Endothelial cell of umbilical vein (primary cell): ENCODE results near the gene CYTH1. TPM values are rescaled to one million over a fixed set of nuclear protein-coding genes. Genes with fewer than 3 reads are reported as not detected.
A peak's percentile ranks its signal among the peaks of the same experiment; 100 is the strongest.

Experiments
- BruUV-seq: library from RNA; stranded (reverse); fragments of 400-500 nt; replicated peaks from 2 replicates; lab custom pipeline; 2021; lab: Mats Ljungman, UMichigan
- CTCF ChIA-PET: fragments of 300-600, 350-600 bp; sonication (Branson Sonifier 250); formaldehyde crosslinking; loops from one replicate; lab custom pipeline; 2021; ENCODE audit warnings: antibody characterized with exemption, inconsistent platforms; lab: Charles Lee
- POLR2A ChIA-PET: fragments of 300-600, 350-600 bp; sonication (Branson Sonifier 250); formaldehyde crosslinking; loops from one replicate; lab custom pipeline; 2021; ENCODE audit warnings: antibody characterized with exemption, inconsistent platforms; lab: Charles Lee
- DNase-seq: peaks from one replicate; pipeline ENCODE4 v3.0.0-alpha.2; 2011; ENCODE audit warnings: low read depth, low spot score
- FAIRE-seq: peaks from 2 replicates; lab custom pipeline; 2011; peaks lifted over from hg19 to GRCh38; lab: Jason Lieb, UNC
- H2AFZ ChIP-seq: 2 replicates; pipeline ENCODE4 v1.6.0; 2012; ENCODE audit warnings: low read depth, low read length, control low read depth, inconsistent platforms
- H3K27ac ChIP-seq: 2 replicates; pipeline ENCODE4 v1.5.1; 2011; ENCODE audit warnings: low read depth, mild to moderate bottlenecking, control low read depth, low read length, moderate library complexity; ENCODE audit not compliant: insufficient read depth
- H3K27me3 ChIP-seq, 2 experiments: 2 replicates each; pipeline versions ENCODE4 v1.6.0 to v1.6.1; 2011; ENCODE audit warnings: low read length in 2 of 2, mixed read lengths in 1 of 2; ENCODE audit not compliant: control insufficient read depth in 2 of 2, insufficient read depth in 2 of 2
- H3K36me3 ChIP-seq, 2 experiments: 2 replicates in 1 of 2; 3 replicates in 1 of 2; pipeline ENCODE4 v1.5.1; 2011; ENCODE audit warnings: low read length in 2 of 2, mild to moderate bottlenecking in 1 of 2, moderate library complexity in 1 of 2; ENCODE audit not compliant: control insufficient read depth in 2 of 2, insufficient read depth in 2 of 2; ENCODE audit errors: extremely low read depth in 1 of 2
- H3K4me1 ChIP-seq: 3 replicates; pipeline ENCODE4 v1.5.1; 2011; ENCODE audit warnings: mild to moderate bottlenecking, low read length; ENCODE audit not compliant: control insufficient read depth, insufficient read depth; ENCODE audit errors: extremely low read depth
- H3K4me2 ChIP-seq: 2 replicates; pipeline ENCODE4 v1.6.1; 2011; ENCODE audit warnings: low read length, control low read depth, mixed read lengths; ENCODE audit not compliant: insufficient read depth
- H3K4me3 ChIP-seq, 3 experiments: fragments of 200-600 bp in 1 of 3; sonication (generic), shearing (Covaris generic) in 1 of 3; replicated peaks in 1 of 3; 2 replicates each; pipeline ENCODE4 v1.5.1; 2011 to 2016; ENCODE audit warnings: control low read depth in 3 of 3, low read length in 3 of 3, mild to moderate bottlenecking in 2 of 3, inconsistent platforms in 1 of 3, low read depth in 1 of 3, moderate library complexity in 1 of 3; ENCODE audit not compliant: insufficient read depth in 1 of 3
- H3K79me2 ChIP-seq: 2 replicates; pipeline ENCODE4 v1.6.0; 2012; ENCODE audit warnings: low read length, inconsistent platforms; ENCODE audit not compliant: control insufficient read depth, insufficient read depth
- H3K9ac ChIP-seq: replicated peaks from 2 replicates; pipeline ENCODE3; 2011; ENCODE audit warnings: low read length, control low read depth; ENCODE audit not compliant: insufficient read depth; ENCODE audit errors: extremely low read depth
- H3K9me1 ChIP-seq: replicated peaks from 3 replicates; pipeline ENCODE4 v1.6.0; 2011; ENCODE audit warnings: mild to moderate bottlenecking, low read length; ENCODE audit not compliant: control insufficient read depth, insufficient read depth; ENCODE audit errors: extremely low read depth
- H3K9me3 ChIP-seq: replicated peaks from 2 replicates; pipeline ENCODE4 v1.5.1; 2012; ENCODE audit warnings: low read length, inconsistent platforms; ENCODE audit not compliant: control insufficient read depth, insufficient read depth
- H4K20me1 ChIP-seq: replicated peaks from 2 replicates; pipeline ENCODE3; 2011; ENCODE audit warnings: mild to moderate bottlenecking, low read length; ENCODE audit not compliant: control insufficient read depth, insufficient read depth; ENCODE audit errors: extremely low read depth
- CTCF ChIP-seq, 2 donors: IDR thresholded peaks; 1 replicate in 1 of 2; 2 replicates in 1 of 2; pipeline ENCODE4 v1.5.1; 2011; ENCODE audit warnings: low read length in 2 of 2, mild to moderate bottlenecking in 2 of 2, moderate library complexity in 2 of 2, control low read depth in 1 of 2, inconsistent platforms in 1 of 2, low read depth in 1 of 2; ENCODE audit not compliant: insufficient read depth in 1 of 2; ENCODE audit errors: extremely low read depth in 1 of 2
- EZH2 ChIP-seq: IDR thresholded peaks from 2 replicates; pipeline ENCODE4 v1.6.1; 2012; ENCODE audit warnings: borderline replicate concordance, low read depth, mild to moderate bottlenecking, moderate library complexity, low read length, inconsistent platforms; ENCODE audit not compliant: severe bottlenecking
- FOS ChIP-seq: IDR thresholded peaks from 2 replicates; pipeline ENCODE4 v1.6.1; 2011; ENCODE audit warnings: mild to moderate bottlenecking, low read length, moderate library complexity, borderline replicate concordance; ENCODE audit not compliant: insufficient read depth
- GATA2 ChIP-seq: IDR thresholded peaks from 2 replicates; pipeline ENCODE4 v1.7.0; 2011; ENCODE audit warnings: low read depth, mild to moderate bottlenecking, moderate library complexity, mixed read lengths, low read length; ENCODE audit not compliant: insufficient read length, insufficient read depth
- JUN ChIP-seq: IDR thresholded peaks from 2 replicates; pipeline ENCODE4 v1.6.1; 2011; ENCODE audit warnings: borderline replicate concordance, low read depth; ENCODE audit not compliant: insufficient read length, insufficient read depth
- MYC ChIP-seq: IDR thresholded peaks from one replicate; pipeline ENCODE4 v1.6.1; 2011; ENCODE audit warnings: mild to moderate bottlenecking, low read depth, low read length
- POLR2A ChIP-seq: IDR thresholded peaks from 2 replicates; pipeline ENCODE4 v1.6.1; 2012; ENCODE audit warnings: low read depth, mild to moderate bottlenecking, control low read depth, low read length
- POLR2AphosphoS5 ChIP-seq: IDR thresholded peaks from 2 replicates; pipeline ENCODE4 v1.6.1; 2012; ENCODE audit warnings: low read depth, mild to moderate bottlenecking, control low read depth, low read length, moderate library complexity; ENCODE audit not compliant: insufficient read depth
- dilution Hi-C: fragments of 300-500 bp; cut with MboI; formaldehyde crosslinking; loops from one replicate; pipeline ENCODE4 v1.15.0; 2019; ENCODE audit warnings: low sequenced_read_pairs; ENCODE audit not compliant: extremely low pct_ligation_motif_present
- intact Hi-C: fragments of 100-400 bp; cut with micrococcal nuclease; formaldehyde crosslinking; loops from one replicate; pipeline ENCODE4 v1.10.0; 2022
- polyA plus RNA-seq, 4 experiments: library from polyadenylated mRNA; depleted of rRNA in 3 of 4; stranded (reverse) in 3 of 4; unstranded in 1 of 4; fragments of >200 nt; gene quantifications; 2 replicates each; pipeline versions ENCODE4 v1.2.1 to v1.2.3, GENCODE V29; 2011 to 2012; ENCODE audit warnings: missing spikeins in 1 of 4
- total RNA-seq: library from RNA; stranded (reverse); gene quantifications from 2 replicates; pipeline ENCODE4 v1.2.3, GENCODE V29; 2021

The CYTH1 gene
- total and polyA plus RNA-seq, 2 donors (not counting 3 experiments of a cell fraction or from before 2014, with no cell fraction given): 35.9 to 49.9 TPM

- Histone ChIP-seq H3K4me2 (no peak overlapping the region), H3K9me1 (no peaks in the 10 kb centered on the region), H3K4me1 (peaks cover 14% of the 10 kb centered on the region), H3K9ac (no peak overlapping the region), H2AFZ (no peak overlapping the region), H3K79me2 (peaks cover 3% of the 10 kb centered on the region), H3K27ac (no peak overlapping the region), H3K4me3 (no peak overlapping the region), H3K27me3 (no peaks in the 10 kb centered on the region), H4K20me1 (no peaks in the 10 kb centered on the region), H3K9me3 (no peaks in the 10 kb centered on the region), H3K36me3 (no peaks in the 10 kb centered on the region)
- dilution Hi-C loops (no loop called here), intact Hi-C loops (no loop called here)
- FAIRE-seq (no peak), DNase-seq (no peak)
- TF ChIP-seq JUN (no peak), GATA2 (no peak), MYC (no peak)
- BruUV-seq: no TSS peak
- POLR2A ChIA-PET: no interaction called here
- CTCF ChIA-PET: interaction anchor here (0.6 to 3.2 kb wide), 10 partner anchors 10 to 252 kb away, joined by 3 to 18 read pairs (median 4); no protein-coding TSS in a partner anchor
Observed at GRCh38 chr17:78746263-78746948, 35.7 kb downstream of the CYTH1 start.

- no peaks in the 10 kb centered on the region for H3K9me1 ChIP-seq
- no peaks in the 10 kb centered on the region for H3K27me3 ChIP-seq
- no peaks in the 10 kb centered on the region for H3K9me3 ChIP-seq
- peaks cover 15% of the 10 kb centered on the region for H3K4me1 ChIP-seq
- peak; percentile 58 for DNase-seq
- no peaks in the 10 kb centered on the region for H4K20me1 ChIP-seq
- peaks cover 3% of the 10 kb centered on the region for H3K79me2 ChIP-seq
- BruUV-seq: no TSS peak
- intact Hi-C loops: loop anchor here (1.0 kb wide), 3 partner anchors 8 to 248 kb away; no protein-coding TSS in a partner anchor
- H3K4me2 ChIP-seq: no peak overlapping the region
- dilution Hi-C loops: no loop called here
- no peak overlapping the region for H3K9ac ChIP-seq
- H3K36me3 ChIP-seq: no peaks in the 10 kb centered on the region
- CTCF ChIA-PET: interaction anchor here (1.0 to 3.2 kb wide), 8 partner anchors 9 to 251 kb away, joined by 3 to 18 read pairs (median 5); no protein-coding TSS in a partner anchor
- FAIRE-seq: peak; percentile 53
- no peak overlapping the region for H3K27ac ChIP-seq
- no peak overlapping the region for H3K4me3 ChIP-seq
- no peak for TF ChIP-seq POLR2AphosphoS5
- TF ChIP-seq FOS: no peak
- no peak for TF ChIP-seq JUN
- TF ChIP-seq MYC: no peak
- TF ChIP-seq POLR2A: no peak
- no peak for TF ChIP-seq EZH2
- no peak for TF ChIP-seq GATA2
- peak; percentile 37 for TF ChIP-seq CTCF (IDR thresholded peaks at IDR 0.05; ENCODE audit: extremely low read depth in 1 of 2, insufficient read depth in 1 of 2, low read depth in 1 of 2, low read length in 2 of 2)
- H2AFZ ChIP-seq: no peak overlapping the region
- POLR2A ChIA-PET: no interaction called here
Observed at GRCh38 chr17:78745407-78746088, 36.5 kb downstream of the CYTH1 start.
